GM06990 (cell line): ENCODE data around the gene GABRR1.

Experiments used
- DNase-seq: peaks from one replicate; pipeline ENCODE4 v3.0.0-alpha.2; 2011; ENCODE audit not compliant: insufficient read length; ENCODE audit errors: extremely low read depth
- H3K27me3 ChIP-seq: replicated peaks from 2 replicates; pipeline ENCODE4 v1.6.0; 2011; ENCODE audit warnings: low read length; ENCODE audit not compliant: control insufficient read depth, insufficient read depth
- H3K36me3 ChIP-seq: 2 replicates; pipeline ENCODE4 v1.5.1; 2011; ENCODE audit warnings: low read length; ENCODE audit not compliant: control insufficient read depth, insufficient read depth
- H3K4me3 ChIP-seq: replicated peaks from 2 replicates; pipeline ENCODE4 v1.5.1; 2011; ENCODE audit warnings: low read depth, mild to moderate bottlenecking, control low read depth, low read length
- TF ChIP-seq, protein P1 (sequence below): IDR thresholded peaks from 2 replicates; pipeline ENCODE4 v1.5.1; 2011; ENCODE audit warnings: low read length, control low read depth, mild to moderate bottlenecking, inconsistent platforms; ENCODE audit not compliant: insufficient read depth, poor library complexity, severe bottlenecking

GABRR1 gene

GRCh38 chr6:89257346-89257745, 40.2 kb upstream of the GABRR1 start:
- Histone ChIP-seq H3K36me3 (no peaks in the 10 kb centered on the region), H3K27me3 (no peaks in the 10 kb centered on the region), H3K4me3 (no peak overlapping the region)
- no peak for DNase-seq
- TF ChIP-seq, protein P1, sequence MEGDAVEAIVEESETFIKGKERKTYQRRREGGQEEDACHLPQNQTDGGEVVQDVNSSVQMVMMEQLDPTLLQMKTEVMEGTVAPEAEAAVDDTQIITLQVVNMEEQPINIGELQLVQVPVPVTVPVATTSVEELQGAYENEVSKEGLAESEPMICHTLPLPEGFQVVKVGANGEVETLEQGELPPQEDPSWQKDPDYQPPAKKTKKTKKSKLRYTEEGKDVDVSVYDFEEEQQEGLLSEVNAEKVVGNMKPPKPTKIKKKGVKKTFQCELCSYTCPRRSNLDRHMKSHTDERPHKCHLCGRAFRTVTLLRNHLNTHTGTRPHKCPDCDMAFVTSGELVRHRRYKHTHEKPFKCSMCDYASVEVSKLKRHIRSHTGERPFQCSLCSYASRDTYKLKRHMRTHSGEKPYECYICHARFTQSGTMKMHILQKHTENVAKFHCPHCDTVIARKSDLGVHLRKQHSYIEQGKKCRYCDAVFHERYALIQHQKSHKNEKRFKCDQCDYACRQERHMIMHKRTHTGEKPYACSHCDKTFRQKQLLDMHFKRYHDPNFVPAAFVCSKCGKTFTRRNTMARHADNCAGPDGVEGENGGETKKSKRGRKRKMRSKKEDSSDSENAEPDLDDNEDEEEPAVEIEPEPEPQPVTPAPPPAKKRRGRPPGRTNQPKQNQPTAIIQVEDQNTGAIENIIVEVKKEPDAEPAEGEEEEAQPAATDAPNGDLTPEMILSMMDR, result no peak

DNA sequence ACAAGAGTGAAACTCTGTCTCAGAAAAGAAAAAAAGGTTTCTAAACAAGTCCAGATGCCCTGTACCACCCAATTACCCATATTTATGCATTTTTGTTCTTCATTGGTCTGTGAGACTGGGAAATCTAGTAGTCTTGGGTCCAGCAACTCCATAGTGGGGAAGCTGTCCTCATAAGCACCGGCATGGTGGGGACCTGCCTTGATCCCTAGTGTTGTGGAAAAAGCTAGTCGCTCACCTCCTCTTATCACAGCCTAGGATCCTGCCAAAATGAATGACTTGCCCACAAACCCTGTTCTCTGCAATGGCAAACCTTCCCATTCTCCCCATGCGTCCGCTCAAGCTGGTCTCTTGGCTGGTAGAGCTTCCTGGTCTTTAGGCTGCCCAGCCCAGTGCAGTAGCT, 38.3 kb upstream of the GABRR1 start:
- H3K4me3 ChIP-seq, result no peak overlapping the region
- no peaks in the 10 kb centered on the region for H3K36me3 ChIP-seq
- no peak for DNase-seq
- no peaks in the 10 kb centered on the region for H3K27me3 ChIP-seq
- TF ChIP-seq, protein P1, result no peak

GRCh38 chr6:89254569-89254968, 37.4 kb upstream of the GABRR1 start:
- no peak for DNase-seq
- H3K4me3 ChIP-seq, result no peak overlapping the region
- no peaks in the 10 kb centered on the region for H3K27me3 ChIP-seq
- H3K36me3 ChIP-seq, result no peaks in the 10 kb centered on the region
- TF ChIP-seq, protein P1, result no peak

GRCh38 chr6:89252907-89253306, 35.7 kb upstream of the GABRR1 start:
- Histone ChIP-seq H3K36me3 (no peaks in the 10 kb centered on the region), H3K4me3 (no peak overlapping the region), H3K27me3 (no peaks in the 10 kb centered on the region)
- no peak for DNase-seq
- TF ChIP-seq, protein P1, result no peak

GRCh38 chr6:89251976-89252375, 34.8 kb upstream of the GABRR1 start:
- H3K4me3 ChIP-seq, result no peak overlapping the region
- TF ChIP-seq, protein P1, result no peak
- no peaks in the 10 kb centered on the region for H3K27me3 ChIP-seq
- no peaks in the 10 kb centered on the region for H3K36me3 ChIP-seq
- DNase-seq, result no peak

- no peaks in the 10 kb centered on the region for H3K27me3 ChIP-seq
- DNase-seq, result no peak
- TF ChIP-seq, protein P1, result no peak
- no peaks in the 10 kb centered on the region for H3K36me3 ChIP-seq
- no peak overlapping the region for H3K4me3 ChIP-seq
Measured at GRCh38 chr6:89251170-89251569, 34.0 kb upstream of the GABRR1 start.
